GM19035 (cell line): ENCODE data around the gene CCKAR.

Experiments used
- ATAC-seq: cut with Tn5 transposase; IDR thresholded peaks from one replicate; pipeline ENCODE4 v1.9.1; 2021; ENCODE audit not compliant: unreplicated experiment

The CCKAR gene

DNA sequence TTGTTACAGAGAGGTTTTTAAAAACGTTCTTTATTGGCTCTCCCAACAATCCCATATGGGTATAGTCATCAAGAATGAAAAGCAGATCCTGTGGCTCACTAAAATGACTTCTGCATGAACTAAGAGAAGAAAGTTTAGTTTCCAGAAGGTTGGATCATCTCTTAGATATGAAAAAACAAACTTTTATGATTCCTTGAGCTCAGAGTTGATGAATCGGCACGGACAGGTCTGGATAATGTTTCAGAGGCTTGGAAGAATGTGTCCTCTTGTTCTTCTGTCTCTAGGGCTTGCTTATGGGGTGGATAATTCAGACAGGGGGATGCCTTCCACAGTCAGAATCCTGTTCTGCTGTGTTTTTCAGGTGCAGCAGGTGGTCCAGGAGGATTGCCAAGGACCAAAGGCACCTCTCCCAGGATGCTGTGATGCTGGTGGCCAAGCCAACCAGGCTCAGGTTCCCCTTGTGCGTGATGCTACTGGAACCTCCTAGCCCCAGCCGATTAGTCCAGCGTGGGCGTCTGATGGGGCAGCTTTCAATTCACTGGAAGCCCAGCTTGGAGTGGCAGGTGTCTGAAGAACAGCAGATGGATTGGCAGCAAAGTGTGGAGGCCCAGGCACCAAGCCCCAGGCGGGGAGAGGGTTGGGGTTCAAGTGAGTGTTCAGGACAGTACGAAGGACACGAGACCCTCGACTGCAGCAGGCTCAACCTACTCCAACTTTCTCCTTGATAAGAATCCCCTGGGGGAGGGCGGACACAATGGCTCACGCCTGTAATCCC, 30.3 kb downstream of the CCKAR start:
- no peak for ATAC-seq

DNA sequence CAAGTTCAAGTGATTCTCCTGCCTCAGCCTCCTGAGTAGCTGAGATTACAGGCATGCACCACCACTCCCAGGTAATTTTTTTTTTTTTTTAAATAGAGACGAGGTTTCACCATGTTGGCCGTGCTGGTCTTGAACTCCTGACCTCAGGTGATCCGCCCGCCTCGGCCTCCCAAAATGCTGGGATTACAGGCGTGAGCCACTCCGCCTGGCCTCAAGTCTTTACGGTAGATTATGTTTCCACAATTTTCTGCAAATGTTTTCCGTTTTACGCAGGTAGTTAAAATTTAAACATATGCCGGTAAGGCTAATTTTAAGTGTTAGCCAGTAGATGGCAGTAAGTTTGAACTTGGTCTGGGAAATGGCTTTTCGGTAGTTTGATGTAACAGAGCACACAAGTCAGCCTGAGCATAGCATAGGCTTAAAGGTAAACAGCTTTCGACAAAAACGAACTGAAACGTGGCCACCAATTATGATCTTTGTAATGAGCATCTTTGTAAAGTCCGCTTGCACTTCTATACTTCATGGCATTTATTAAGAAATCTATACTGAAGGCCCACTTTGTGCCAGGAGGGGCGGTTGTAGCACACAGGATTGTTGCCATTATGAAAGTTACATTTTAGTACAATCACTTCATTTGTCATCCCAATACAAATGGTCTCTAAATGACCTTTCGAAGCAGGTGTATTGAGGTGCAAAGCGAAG, 31.1 kb downstream of the CCKAR start:
- no peak for ATAC-seq

DNA sequence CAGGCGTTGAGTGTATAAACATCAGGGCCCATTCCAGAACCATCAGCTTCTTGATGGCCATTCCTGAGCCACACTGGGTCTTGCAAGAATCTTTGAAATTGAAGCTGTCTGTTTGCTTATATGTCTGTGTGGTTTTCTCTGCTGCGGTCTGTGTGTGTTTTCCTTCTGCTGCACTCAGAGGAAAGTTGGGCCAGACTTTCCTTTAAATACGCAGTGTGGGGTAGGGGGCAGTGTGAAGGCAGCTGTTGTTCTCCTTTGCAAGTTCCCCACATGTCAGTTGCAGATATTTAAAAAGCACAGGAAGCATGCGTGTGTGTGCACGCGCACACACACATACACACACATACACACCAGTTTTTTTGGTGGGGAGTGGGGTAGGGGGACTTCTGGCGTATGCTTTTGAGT, 32.1 kb downstream of the CCKAR start:
- ATAC-seq = no peak

DNA sequence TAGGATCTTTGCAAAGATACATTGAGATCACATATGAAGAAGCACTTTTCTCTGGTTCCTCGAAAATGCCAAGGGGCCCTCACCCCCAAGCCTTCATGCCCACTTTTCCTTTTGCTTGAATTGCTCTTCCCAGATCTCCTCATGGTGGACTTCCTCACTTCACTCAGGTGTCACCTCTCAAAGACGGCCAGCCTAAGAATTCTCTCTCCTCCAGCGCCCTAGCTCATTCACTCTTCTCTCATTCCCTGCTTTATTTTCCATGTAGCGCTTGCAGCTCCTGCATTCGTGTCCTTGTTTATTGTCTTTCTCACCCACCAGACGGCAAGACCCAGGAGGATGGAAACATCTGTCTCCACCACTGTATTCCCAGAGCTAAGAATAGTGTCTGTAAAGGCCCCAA, 32.9 kb downstream of the CCKAR start:
- no peak for ATAC-seq

DNA sequence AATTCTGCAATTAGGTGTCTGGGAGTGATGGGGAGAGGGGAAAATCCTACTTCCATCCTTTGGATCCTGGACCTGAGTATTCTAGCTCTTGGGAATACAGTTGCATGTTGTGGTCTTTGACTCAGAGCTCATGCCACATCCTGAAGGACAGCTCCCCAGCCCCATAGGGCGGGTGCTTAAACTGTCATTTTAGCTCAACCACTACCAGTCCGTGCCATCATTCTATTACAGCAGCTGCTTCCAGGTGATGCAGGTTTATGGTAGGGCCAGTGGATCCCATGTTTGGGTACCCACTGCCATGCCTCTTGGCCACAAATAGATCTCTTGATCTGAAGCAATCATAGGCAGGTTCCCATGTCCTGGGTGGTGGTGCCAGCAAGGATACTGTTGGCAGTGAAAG, 34.7 kb downstream of the CCKAR start:
- ATAC-seq = no peak

DNA sequence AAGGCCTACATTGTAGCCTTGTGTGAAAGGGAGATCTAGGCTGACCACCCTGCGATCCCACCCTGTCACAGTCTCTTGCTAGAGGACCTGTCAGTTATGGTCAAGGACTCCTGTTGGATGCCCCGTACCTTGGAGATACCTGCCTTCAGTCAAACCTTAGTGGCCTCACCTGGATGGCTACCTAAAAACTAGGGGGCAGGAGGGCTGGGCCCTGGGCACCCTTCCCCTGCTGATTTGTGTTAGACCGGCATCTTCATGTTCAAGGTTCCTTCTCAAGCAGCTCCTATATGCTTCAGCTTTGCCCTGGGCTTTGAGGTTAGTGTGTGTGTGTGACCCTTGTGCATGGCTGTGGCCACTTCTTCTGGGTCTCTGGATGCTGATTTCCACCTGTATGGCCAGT, 35.3 kb downstream of the CCKAR start:
- ATAC-seq = no peak

DNA sequence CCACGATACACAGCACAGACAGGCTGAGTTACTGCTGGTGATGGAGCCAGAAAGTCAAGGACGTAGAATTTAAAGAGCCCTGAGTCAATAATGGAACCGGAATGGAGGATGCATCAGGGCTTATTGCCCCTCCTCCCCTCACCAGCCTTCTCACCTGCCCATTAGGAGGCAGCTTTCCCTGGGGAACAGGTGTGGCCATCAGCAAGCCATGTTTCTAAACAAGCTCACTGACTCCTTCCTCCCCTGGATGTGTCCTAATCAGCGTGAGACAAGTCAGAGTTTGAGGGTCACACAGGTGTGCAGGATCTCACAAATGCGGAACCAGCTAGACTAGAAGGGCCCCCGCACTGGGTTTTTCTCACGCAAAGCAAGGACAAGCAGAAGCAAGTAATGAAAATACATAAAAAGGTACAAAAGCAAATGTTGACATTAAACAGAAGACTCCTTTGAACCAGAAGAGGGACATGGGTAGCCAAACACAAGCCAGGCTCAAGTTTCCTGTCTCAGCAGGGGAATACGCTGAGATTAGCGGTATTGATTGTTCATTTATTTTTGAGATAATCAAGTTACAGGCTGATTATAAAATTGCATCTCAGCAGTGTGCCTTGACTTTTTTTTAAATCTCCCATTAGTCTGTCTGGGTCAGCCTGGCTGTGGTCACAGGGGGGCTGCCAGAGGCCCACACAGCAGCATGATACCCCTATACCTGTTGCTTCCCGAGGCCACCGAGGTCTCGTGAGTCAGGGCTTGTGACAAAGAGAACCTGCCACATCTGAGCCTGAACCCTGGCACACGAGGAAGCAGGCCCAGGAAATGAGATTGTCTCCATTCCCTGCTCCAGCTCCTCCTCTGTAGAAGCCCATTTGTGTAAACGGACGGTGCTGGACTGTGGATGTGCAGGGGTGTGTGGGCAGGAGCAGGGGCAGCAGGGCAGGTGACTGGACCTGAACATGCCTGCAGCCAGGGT, 37.4 kb downstream of the CCKAR start:
- no peak for ATAC-seq

DNA sequence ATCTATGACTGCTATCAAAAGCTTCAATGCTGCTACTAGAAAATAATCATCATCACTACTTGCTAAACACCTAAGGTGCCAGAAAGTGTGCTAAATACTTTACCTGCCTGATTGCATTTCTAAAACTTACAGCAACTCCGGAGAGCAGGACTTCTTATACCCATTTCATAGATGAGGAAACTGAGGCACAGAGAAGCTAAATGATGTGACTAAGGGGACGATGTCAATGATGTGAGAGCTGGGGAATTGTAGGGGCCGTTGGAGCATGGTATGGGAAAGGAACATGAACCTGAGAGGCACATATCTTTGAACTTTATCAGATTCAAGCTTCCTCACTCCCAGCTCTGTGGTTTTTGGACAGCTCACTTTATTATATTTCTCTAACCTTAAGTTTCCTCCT, 38.7 kb downstream of the CCKAR start:
- no peak for ATAC-seq

DNA sequence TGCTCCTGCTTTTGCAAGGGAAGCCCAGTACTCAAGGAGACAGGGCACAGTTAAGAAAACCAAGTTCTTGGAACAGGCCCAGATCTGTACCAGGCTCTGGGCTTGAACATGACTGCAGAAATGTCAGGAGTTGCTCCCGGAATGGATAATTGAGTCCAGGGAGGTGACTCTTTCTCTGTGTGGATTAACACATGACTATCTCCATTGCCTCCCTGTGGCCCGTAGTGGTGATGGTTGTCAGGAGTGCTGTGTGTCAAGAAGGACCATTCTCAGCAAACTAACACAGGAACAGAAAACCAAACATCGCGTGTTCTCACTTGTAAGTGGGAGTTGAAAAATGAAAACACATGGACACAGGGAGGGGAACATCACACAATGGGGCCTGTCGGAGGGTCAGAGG, 39.9 kb downstream of the CCKAR start:
- ATAC-seq = no peak

DNA sequence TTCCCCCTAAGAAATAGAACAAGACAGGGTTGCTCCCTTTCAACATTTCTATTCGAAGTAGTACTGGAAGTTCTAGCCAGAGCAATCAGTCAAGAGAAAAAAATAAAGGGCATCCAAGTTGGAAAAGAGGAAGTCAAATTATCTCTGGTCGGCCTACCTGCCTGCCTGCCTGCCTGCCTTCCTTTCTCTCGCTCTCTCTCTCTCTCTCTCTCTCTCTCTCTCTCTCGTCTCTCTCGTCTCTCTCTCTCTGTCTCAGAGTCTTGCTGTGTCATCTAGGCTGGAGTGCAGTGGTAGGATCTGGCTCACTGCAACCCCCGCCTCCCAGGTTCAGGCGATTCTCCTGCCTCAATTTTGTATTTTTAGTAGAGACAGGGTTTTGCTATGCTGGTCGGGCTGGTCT, 42.9 kb downstream of the CCKAR start:
- ATAC-seq = no peak

DNA sequence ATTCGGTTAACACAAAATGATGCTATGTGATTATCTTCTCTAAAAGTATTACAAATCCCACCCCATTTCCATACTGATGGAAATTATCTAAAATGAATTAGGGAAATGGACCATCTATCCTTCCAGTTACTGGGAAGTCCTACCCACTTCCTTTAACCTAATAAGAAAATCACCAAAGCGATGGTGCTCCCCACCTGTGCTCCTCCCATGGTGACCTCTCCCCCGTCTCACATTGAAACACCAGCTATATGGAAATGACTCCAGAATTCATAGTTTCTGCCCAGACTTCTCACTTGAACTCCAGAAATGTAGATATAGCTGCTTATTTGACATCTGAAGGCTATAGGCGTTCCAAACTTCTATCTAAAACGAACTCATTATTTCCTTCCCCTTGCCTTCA, 48.5 kb downstream of the CCKAR start:
- ATAC-seq = no peak

DNA sequence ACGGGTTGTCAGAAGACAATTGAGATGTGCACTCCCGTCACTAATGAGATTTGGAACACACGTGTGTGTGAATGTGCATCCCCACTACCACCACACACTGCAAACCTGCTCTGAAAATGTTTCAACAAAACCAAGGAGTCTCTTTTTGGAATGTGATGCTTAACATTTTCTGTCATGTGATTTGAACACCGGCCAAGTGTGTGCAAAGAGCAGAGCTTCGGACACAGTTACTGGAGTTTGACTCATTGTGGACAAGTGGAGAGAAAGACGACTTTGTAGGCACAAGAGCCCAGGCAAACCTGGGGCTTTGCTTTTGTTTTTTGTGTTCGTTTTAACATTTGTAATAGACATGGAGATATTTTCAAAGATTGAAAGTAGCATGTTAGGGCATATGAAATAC, 49.2 kb downstream of the CCKAR start:
- ATAC-seq = no peak

DNA sequence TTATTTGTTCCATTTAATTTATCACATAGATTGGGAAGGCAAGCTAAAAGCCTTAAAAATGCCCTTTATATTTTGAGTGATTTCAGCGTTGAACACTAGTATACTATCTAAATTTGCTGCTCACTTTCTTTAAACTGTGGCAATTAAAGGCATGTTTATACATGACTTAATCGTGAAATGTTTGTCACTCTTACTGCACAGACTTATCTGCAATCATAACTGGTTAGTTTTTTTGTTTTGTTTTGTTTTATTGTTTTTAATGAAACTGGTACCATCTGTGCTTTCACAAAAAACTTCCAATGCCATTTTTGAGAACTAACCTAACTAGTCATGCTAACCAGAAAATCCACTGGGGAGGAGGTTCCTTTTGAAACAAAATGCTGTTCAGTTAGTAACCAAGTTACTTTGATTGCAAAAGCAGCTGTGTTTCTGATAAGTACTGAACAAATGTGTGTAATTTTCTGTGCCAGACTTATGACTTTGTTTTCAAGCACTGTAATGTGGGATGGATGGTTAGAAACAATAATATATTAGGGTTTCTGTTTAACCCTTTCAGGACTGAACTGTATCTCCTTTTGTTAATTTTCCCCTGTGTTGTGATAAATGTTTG, 56.1 kb downstream of the CCKAR start:
- no peak for ATAC-seq

DNA sequence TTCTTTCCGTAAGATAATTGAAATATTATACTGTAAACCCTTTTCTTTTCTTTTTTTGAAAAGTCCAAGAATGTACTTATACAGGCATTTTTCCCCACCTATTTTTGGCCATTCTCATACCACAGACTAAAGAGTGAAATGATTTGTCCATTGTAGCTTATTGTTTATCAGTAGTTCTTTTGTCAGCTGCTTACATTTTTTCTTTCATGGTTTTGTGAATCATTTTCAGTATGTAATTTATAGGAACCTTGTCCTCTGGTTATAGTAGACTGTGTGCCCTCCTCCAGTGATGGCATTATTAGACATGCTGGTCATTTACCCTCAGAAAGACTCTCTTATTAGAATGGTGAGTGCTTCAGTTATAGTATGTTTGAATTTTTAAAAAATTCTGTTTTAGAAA, 56.7 kb downstream of the CCKAR start:
- ATAC-seq = no peak

DNA sequence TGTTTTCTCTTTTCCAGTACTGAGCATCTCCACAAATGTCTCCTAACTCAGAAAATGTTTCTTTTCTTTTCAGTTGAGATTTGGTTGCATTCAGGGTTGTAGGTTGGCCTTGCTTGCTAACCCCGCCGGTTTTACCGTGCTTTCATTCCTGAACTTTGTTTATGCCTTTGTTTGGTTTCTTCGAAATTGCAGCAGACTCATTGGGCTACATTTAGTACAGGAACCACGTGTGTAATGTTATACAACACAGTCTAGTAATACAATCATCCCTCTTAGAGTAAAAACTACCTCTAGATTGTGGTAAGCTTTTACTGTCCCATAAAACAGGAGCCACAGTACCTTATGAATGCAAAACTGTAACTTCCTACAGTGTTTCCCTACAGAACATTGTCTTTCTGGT, 57.9 kb downstream of the CCKAR start:
- ATAC-seq = no peak

DNA sequence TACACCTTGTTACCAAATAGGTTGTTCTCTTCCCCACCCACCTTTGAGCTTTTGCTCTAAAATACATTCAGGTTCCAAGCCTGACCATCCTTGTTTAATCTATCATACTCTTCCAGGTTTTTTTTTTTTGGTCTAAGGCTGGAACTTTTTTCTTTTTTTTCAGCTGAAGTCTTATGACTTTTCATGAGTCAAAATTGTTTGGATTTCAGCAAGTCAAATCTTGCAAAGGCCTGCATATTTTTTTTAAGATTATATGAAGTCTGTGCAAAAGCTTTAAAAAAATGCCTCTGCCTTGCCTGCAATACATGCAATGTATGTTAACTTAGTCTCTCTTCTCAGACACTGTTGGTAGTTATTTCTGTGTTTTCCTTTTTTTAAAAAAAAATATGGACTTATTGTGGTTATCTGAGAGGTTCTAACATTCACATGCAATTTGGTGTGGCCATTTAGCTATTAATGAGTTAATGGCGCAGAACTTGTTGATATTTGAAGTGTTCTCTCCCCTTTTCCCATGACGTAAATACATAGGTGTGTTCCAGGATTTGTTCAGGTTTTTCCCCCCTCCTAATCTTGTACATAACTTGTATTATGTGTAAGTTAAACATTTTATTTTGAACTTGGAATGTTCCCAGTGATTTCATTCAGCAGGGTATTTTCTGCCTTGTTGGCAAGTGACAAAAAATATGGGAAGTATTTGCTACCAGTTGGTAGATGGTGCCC, 58.7 kb downstream of the CCKAR start:
- no peak for ATAC-seq
